ENCODE data around the gene PRDX4. TPM values are rescaled to one million over a fixed set of nuclear protein-coding genes. Genes with fewer than 3 reads are reported as not detected.
"Not testable (repeated sequence)": the region's sequence is repeated elsewhere in the genome, so short reads cannot be mapped to it uniquely, and the experiment has no call there.

Gene PRDX4
- 474 and 507 TPM in 2 replicates for total RNA-seq (2014; rRNA removed; shearing (Covaris generic))

DNA sequence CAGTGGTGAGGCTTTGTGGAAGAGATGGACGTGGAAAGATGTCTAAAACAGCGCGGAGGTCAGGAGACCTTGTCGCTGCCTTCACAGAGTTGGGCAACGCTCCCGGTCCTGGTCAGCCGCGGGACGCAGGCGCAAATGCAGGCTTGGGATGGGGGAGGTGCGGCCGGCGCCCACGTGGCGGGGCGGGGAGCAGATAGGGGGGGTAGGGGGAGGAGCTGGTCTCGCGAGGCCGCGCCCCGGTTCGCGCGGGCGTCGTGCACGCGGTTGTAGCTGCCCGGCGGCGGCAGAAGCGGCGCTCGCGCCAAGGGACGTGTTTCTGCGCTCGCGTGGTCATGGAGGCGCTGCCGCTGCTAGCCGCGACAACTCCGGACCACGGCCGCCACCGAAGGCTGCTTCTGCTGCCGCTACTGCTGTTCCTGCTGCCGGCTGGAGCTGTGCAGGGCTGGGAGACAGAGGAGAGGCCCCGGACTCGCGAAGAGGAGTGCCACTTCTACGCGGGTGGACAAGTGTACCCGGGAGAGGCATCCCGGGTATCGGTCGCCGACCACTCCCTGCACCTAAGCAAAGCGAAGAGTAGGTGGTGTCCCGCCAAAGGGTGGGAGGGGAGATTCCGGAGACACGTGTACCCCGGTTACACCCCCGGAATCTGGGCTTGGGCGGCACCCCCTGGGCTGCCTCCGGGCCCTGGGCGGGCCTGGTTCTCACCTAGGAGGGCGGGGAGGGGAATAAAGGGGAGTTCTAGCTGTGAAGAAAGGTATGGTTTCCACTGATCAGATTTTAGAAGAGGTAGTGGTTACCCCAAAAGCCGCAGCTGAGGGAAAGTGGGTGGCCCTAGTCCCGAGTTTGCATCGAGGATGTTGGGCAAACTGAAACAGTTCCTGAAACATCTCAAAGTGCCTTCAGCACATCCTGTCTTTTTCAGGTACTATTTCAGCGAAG lies at the start of gene PRDX4:
TSS of gene PRDX4 (plus strand) at position 255 of the 939 bp plus-strand sequence. CDS start at position 333, 78 bp downstream.
- peak; percentile 98 for DNase-seq
- H3K27me3 ChIP-seq (ENCODE audit: control insufficient read depth, insufficient read depth, low read length) = no peaks in the 10 kb centered on the region

DNA sequence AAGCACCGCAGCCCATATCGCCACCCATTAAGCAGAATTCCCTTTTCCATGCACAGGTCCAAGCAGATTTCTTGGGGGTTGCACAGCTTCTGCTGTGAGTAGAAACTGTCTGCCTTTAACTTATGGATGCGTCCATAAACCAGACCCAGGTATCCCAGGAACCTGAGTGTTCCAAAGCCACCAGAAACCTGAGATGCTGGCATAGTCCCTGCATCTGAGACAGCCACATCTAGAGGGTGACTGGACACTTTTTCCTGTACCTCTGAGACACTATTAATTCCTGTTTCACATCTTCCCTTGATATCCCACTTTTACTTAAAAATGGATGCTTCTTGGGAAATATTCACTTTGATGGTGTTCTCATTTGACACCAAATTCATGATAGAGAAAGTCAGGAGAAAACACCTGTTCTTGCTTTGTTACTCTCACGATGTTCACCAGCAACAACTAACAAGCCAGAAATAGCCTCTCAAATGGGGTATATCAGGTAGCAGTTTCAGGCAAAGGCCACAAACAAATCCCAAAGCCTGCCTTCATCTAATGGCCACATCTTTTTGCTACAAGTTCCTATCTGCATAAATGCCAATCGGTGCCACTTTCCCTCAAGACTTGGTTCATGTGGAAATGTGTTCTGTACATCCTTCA lies 45.5 kb upstream of the PRDX4 start:
- no peak overlapping the region for H3K4me3 ChIP-seq (ENCODE audit: insufficient read depth, low read depth, low read length)
- no peak for DNase-seq
- no peaks in the 10 kb centered on the region for H3K36me3 ChIP-seq (replicated peaks; ENCODE audit: control insufficient read depth, insufficient read depth, low read length)
- no peaks in the 10 kb centered on the region for H3K27me3 ChIP-seq (ENCODE audit: control insufficient read depth, insufficient read depth, low read length)

More for the DNA sequence above, at the start of gene PRDX4:
- Histone ChIP-seq H3K36me3 (replicated peaks; ENCODE audit: control insufficient read depth, insufficient read depth, low read length) (peaks cover 5% of the 10 kb centered on the region), H3K4me3 (ENCODE audit: insufficient read depth, low read depth, low read length) (peak within 1 kb of the TSS; percentile 87)

DNA sequence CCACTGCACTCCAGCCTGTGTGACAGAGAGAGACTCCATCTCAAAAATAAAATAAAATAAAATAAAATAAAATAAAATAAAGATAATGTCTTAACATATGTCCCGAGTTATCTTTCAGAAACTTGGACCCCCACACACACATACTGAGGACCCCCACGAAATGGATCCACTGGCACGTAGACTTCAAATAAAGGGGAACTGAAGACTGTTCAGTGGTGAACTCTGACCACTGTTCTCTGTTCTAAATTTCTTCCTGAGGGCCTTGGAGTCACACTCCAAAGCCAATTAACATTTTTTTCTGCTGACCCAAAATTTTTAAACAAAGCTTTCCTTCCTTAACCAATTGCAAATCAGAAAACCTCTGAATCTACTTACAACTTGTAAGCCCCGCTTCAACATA lies 43.5 kb upstream of the PRDX4 start:
- DNase-seq = no peak
- H3K4me3 ChIP-seq (ENCODE audit: insufficient read depth, low read depth, low read length) = no peak overlapping the region
- H3K27me3 ChIP-seq (ENCODE audit: control insufficient read depth, insufficient read depth, low read length) = no peaks in the 10 kb centered on the region
- H3K36me3 ChIP-seq (replicated peaks; ENCODE audit: control insufficient read depth, insufficient read depth, low read length) = no peaks in the 10 kb centered on the region

DNA sequence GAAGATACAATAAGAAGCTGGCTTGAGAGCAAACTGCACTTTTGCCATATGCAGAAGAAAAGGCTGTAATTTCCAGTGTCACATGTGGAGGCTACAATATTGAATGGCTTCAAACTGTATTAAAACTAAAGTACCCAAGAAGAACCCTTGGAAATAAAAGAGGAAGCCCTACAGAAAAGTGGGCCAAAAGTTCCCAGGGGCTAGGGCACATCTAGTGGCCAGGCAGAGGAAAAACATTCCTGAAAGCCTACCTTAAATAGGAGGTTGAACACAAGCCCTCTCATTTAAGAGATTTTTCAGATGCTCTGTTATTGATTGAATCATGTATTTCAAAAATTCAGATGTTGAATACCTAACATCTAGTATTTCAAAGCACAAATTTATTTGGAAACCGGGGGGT lies 40.6 kb upstream of the PRDX4 start:
- Histone ChIP-seq H3K27me3 (ENCODE audit: control insufficient read depth, insufficient read depth, low read length) (no peaks in the 10 kb centered on the region), H3K36me3 (replicated peaks; ENCODE audit: control insufficient read depth, insufficient read depth, low read length) (no peaks in the 10 kb centered on the region), H3K4me3 (ENCODE audit: insufficient read depth, low read depth, low read length) (no peak overlapping the region)
- peak; percentile 45 for DNase-seq

DNA sequence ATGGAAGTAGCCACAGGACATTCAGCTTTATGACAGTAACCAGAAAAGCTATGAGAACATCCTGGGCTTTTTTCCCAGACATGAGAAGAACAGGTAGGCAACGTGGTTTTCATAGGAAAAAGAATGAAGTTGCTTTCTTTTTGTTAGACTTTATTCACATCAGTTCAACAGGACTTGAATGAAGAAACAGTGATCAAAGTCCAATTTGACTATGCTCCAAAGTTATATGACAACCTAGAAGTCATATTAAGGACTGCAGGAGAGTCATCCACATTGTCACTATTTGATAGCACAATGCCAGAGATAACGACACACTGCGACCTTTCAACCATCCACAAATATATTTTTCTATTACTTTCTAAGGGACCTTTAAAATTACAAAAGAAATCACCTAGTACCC lies 39.2 kb upstream of the PRDX4 start:
- no peak for DNase-seq
- H3K4me3 ChIP-seq (ENCODE audit: insufficient read depth, low read depth, low read length) = no peak overlapping the region
- H3K36me3 ChIP-seq (replicated peaks; ENCODE audit: control insufficient read depth, insufficient read depth, low read length) = no peaks in the 10 kb centered on the region
- no peaks in the 10 kb centered on the region for H3K27me3 ChIP-seq (ENCODE audit: control insufficient read depth, insufficient read depth, low read length)

DNA sequence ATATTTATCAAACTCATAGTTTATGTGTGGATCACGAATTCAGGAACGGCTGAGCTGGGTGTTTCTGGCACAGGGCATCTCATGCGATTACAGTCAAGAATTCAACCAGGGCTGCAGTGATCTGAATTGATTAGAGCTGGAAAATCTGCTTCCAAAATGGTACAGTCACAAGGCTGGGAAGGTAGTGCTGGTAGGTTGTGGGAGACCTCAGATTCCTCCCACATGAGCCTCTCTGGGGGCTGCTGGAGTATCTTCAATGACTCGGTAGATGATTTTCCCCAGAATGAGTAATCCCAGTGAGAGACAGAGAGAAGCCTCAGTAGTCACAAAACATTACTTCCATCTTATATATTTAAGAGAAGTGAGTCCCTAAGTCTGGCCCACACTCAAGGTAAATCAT lies 36.2 kb upstream of the PRDX4 start:
- no peaks in the 10 kb centered on the region for H3K36me3 ChIP-seq (replicated peaks; ENCODE audit: control insufficient read depth, insufficient read depth, low read length)
- DNase-seq = no peak
- no peaks in the 10 kb centered on the region for H3K27me3 ChIP-seq (ENCODE audit: control insufficient read depth, insufficient read depth, low read length)
- H3K4me3 ChIP-seq (ENCODE audit: insufficient read depth, low read depth, low read length) = no peak overlapping the region

DNA sequence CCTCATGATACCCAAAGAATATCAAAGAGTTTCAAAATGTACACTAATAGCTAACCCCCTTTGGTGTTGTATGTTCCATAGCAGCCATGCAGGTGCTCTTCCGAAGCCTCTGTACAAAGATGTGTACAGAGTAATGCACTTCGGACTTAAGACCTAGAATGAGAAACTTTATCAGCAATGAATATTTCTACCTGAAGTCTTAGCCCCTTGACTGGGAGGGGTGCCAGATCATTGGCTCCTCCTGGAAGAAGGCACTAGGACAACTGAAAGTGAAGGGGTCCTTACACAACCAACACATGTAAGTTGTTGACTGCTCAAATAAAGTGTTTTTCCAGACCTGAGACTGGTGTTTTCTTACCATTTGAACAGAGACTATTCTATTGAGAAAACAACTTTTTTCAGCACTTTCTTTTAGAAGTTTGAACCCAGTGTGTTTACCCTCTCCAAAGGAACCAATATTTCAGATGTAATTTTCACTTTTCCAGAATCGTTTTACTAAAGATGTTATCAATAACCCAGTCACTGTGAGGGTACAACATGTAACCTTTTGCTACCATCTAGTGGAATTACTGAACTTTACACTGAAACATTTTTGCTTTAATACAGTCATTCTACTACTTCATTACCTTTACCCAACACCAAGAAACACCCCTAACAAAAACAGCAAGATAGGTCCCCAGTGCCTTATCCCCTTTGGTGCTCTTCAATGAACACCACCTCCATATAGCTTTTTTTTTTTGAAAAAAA lies 33.3 kb upstream of the PRDX4 start:
- DNase-seq = peak; percentile 26
- no peaks in the 10 kb centered on the region for H3K36me3 ChIP-seq (replicated peaks; ENCODE audit: control insufficient read depth, insufficient read depth, low read length)
- no peak overlapping the region for H3K4me3 ChIP-seq (ENCODE audit: insufficient read depth, low read depth, low read length)
- H3K27me3 ChIP-seq (ENCODE audit: control insufficient read depth, insufficient read depth, low read length) = no peaks in the 10 kb centered on the region

DNA sequence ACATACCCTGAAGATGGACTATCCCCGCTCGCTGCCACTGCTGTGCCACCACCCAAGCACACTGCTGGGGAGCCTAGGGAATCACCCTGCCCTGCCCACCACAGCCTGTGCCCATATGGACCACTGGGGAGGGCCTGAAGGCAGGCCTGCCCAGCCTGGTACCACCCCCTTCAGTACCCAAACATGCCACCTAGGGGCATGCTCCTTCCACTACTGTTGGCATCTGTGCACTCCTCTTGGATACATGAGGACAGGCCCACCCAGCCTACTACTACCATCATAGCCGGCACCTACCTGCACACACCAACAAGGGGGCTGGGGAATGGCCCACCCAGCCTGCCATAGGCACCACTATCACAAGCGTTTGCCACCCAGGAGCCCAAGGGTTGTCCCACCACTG lies 30.1 kb upstream of the PRDX4 start:
- DNase-seq = no peak

DNA sequence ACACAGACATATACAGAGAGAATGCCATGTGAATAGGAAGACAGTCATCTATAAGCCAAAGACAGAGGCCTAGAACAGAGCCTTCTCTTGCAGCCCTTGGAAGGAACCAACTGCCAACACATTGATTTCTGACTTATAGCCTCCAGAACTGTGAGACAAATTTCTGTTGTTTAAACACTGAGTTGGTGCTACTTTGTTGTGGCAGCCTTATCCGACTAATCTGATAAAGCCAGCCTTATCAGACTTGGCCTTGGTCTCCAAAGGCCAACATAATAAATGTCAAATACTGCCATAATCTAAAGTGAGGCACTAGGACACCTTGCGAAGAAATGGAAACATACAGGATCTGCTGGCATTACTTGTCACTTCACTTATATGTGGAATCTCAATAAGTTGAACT lies 24.3 kb upstream of the PRDX4 start:
- DNase-seq = no peak
- Histone ChIP-seq H3K27me3 (ENCODE audit: control insufficient read depth, insufficient read depth, low read length) (no peaks in the 10 kb centered on the region), H3K4me3 (ENCODE audit: insufficient read depth, low read depth, low read length) (no peak overlapping the region), H3K36me3 (replicated peaks; ENCODE audit: control insufficient read depth, insufficient read depth, low read length) (no peaks in the 10 kb centered on the region)

More for the DNA sequence above, 30.1 kb upstream of the PRDX4 start:
- Histone ChIP-seq H3K36me3 (replicated peaks; ENCODE audit: control insufficient read depth, insufficient read depth, low read length) (no peaks in the 10 kb centered on the region), H3K27me3 (ENCODE audit: control insufficient read depth, insufficient read depth, low read length) (no peaks in the 10 kb centered on the region), H3K4me3 (ENCODE audit: insufficient read depth, low read depth, low read length) (no peak overlapping the region)

DNA sequence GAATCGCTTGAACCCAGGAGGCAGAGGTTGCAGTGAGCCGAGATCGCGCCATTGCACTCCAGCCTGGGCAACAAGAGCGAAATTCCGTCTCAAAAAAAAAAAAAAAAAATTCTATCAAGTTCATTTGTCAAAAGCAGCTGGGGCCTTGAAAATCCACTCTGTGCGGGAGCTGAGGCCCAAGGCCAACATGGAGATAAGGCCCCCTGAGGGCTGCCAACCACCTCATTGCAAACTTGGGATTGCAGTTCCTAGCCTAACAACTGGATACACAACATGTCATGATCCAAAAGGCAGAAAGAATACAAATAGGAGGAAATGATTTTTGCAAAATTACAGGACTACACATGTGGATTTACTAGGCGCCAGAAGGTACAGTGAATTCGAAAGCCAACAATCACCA lies 22.5 kb upstream of the PRDX4 start:
- Histone ChIP-seq H3K27me3 (ENCODE audit: control insufficient read depth, insufficient read depth, low read length) (no peaks in the 10 kb centered on the region), H3K36me3 (replicated peaks; ENCODE audit: control insufficient read depth, insufficient read depth, low read length) (no peaks in the 10 kb centered on the region), H3K4me3 (ENCODE audit: insufficient read depth, low read depth, low read length) (no peak overlapping the region)
- DNase-seq = no peak

DNA sequence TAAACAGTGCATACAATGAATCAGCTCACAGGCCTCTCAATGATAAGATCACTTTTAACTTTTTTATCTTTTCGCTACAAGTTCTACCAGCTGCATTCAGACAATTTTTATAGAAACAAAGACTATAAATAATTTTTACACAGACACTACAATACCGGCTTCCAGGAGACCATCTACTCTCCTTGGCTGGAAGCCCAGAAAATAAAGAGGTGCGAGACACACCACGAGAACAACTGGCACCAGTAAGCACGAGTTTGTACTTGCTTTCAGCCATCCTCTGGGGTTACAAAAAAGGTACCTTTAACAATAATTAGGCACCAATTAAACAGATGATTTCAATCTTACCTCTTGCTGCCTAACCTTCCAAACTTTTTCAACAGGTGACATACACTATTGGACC lies 11.2 kb upstream of the PRDX4 start:
- no peak for DNase-seq
- Histone ChIP-seq H3K4me3 (ENCODE audit: insufficient read depth, low read depth, low read length) (no peak overlapping the region), H3K36me3 (replicated peaks; ENCODE audit: control insufficient read depth, insufficient read depth, low read length) (no peaks in the 10 kb centered on the region; the same call in 1 of the 2 replicates), H3K27me3 (ENCODE audit: control insufficient read depth, insufficient read depth, low read length) (no peaks in the 10 kb centered on the region)

DNA sequence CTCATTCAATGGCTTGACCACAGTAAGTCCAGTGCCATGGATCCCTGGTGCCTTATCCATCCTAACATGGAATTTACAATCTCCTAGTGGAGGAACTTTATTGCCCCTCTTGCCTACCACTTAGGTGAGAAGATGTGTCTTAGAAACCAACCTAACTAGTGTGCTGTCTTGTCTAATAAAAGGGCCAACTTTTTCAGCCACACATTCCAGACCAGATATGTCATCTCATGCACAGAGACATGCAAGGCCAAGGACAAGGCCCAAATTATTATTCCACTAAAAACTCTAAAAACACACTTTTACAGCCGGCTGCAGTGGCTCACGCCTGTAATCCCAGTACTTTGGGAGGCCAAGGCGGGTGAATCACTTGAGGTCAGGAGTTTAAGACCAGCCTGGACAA lies 10.6 kb upstream of the PRDX4 start:
- no peaks in the 10 kb centered on the region for H3K27me3 ChIP-seq (ENCODE audit: control insufficient read depth, insufficient read depth, low read length)
- H3K4me3 ChIP-seq (ENCODE audit: insufficient read depth, low read depth, low read length) = no peak overlapping the region
- no peak for DNase-seq
- H3K36me3 ChIP-seq (replicated peaks; ENCODE audit: control insufficient read depth, insufficient read depth, low read length) = no peaks in the 10 kb centered on the region; the same call in 1 of the 2 replicates

DNA sequence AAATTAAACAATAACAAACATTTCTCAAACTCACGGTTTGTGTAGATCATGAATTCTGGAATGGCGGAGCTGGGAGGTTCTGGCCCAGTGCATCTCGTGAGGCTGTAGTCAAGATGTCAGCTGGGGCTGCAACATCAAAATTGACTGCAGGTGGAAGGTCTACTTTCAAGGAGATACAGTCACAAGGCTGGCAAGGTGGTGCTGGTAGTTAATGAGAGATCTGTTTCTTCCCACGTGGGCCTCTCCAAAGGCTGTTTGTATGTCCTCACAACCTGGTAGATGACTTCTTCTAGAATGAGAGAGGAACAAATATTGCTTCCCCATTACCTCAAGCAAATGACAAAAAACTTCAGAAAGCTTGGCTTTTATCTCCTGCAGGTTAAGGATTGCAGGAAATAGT lies 8.0 kb upstream of the PRDX4 start:
- no peak for DNase-seq
- Histone ChIP-seq H3K27me3 (ENCODE audit: control insufficient read depth, insufficient read depth, low read length) (no peaks in the 10 kb centered on the region), H3K36me3 (replicated peaks; ENCODE audit: control insufficient read depth, insufficient read depth, low read length) (no peaks in the 10 kb centered on the region; the same call in 1 of the 2 replicates), H3K4me3 (ENCODE audit: insufficient read depth, low read depth, low read length) (no peak overlapping the region)

DNA sequence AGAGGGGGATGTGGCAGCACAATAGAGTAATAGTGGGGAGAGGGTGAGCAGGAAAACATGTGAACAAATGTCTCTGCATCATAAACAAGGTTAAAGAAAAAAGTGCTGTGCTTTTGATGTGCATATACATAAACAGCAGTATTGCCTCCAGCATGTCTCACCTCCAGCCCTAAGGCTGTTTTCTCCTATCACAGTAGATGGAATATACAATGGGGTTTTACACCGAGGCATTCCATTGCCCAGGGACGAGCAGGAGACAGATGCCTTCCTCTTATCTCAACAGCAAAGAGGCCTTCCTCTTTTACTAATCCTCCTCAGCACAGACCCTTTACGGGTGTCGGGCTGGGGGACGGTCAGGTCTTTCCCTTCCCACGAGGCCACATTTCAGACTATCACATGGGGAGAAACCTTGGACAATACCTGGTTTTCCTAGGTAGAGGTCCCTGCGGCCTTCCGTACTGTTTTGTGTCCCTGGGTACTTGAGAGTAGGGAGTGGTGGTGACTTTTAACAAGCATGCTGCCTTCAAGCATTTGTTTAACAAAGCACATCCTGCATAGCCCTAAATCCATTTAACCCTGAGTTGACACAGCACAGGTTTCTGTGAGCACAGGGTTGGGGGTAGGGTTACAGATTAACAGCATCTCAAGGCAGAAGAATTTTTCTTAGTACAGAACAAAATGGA lies 7.1 kb upstream of the PRDX4 start:
- not testable (repeated sequence) for H3K36me3 ChIP-seq (replicated peaks; ENCODE audit: control insufficient read depth, insufficient read depth, low read length); H3K4me3 ChIP-seq (ENCODE audit: insufficient read depth, low read depth, low read length); H3K27me3 ChIP-seq (ENCODE audit: control insufficient read depth, insufficient read depth, low read length); DNase-seq

Data from H7 (cell line).